ENCODE results near the gene MOB1B. TPM values are rescaled to one million over a fixed set of nuclear protein-coding genes. Genes with fewer than 3 reads are reported as not detected.

MOB1B gene
- total RNA-seq, 2 donors from 2014 or later = 17.7 to 26.0 TPM

DNA sequence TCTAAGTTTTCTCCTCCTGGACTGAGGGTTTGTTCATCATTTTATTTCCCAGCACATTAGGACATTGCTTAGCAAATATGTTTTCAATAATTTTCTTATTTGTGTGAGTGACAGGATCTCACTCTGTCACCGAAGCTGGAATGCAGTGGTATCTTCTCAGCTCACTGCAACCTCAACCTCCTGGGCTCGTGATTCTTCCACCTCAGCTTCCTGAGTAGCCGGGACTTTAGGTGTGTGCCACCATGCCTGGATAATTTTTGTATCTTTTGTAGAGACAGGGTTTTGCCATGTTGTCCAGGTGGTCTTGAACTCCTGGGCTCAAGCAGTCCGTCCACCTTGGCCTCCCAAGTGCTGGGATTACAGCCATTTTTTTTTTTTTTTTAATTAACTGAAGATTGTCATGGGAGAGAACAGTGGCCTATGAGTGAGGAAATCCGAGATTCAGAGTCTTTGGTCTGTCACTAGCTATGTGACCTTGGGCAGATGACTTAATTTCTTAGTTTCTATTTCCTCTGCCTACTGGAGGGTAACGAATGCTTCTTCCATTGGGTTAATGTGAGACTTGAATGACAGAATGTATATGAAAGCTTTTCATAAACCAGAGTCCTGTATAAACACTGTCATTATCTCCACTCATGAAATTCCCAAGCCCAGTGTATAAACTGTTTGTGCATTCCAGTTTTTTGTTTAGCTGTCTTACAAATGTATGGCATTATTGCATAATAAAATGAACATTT, 23.9 kb downstream of the MOB1B start:
- TF ChIP-seq, protein P1, sequence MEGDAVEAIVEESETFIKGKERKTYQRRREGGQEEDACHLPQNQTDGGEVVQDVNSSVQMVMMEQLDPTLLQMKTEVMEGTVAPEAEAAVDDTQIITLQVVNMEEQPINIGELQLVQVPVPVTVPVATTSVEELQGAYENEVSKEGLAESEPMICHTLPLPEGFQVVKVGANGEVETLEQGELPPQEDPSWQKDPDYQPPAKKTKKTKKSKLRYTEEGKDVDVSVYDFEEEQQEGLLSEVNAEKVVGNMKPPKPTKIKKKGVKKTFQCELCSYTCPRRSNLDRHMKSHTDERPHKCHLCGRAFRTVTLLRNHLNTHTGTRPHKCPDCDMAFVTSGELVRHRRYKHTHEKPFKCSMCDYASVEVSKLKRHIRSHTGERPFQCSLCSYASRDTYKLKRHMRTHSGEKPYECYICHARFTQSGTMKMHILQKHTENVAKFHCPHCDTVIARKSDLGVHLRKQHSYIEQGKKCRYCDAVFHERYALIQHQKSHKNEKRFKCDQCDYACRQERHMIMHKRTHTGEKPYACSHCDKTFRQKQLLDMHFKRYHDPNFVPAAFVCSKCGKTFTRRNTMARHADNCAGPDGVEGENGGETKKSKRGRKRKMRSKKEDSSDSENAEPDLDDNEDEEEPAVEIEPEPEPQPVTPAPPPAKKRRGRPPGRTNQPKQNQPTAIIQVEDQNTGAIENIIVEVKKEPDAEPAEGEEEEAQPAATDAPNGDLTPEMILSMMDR (IDR thresholded peaks at IDR 0.05) = no peak
- Histone ChIP-seq H3K9me3 (no peaks in the 10 kb centered on the region), H3K27ac (no peak overlapping the region), H3K4me3 (no peak overlapping the region), H3K36me3 (no peaks in the 10 kb centered on the region), H3K4me1 (ENCODE audit: control insufficient read depth in 1 of 2, low read depth in 2 of 2) (peaks cover 0 to 12% of the 10 kb centered on the region in 2 donors), H3K27me3 (replicated peaks; ENCODE audit: insufficient read depth) (no peaks in the 10 kb centered on the region)
- no peak for ATAC-seq (ENCODE audit: insufficient number of reproducible peaks, low FRiP score, low read depth)
- DNase-seq (ENCODE audit: low spot score) = no peak

DNA sequence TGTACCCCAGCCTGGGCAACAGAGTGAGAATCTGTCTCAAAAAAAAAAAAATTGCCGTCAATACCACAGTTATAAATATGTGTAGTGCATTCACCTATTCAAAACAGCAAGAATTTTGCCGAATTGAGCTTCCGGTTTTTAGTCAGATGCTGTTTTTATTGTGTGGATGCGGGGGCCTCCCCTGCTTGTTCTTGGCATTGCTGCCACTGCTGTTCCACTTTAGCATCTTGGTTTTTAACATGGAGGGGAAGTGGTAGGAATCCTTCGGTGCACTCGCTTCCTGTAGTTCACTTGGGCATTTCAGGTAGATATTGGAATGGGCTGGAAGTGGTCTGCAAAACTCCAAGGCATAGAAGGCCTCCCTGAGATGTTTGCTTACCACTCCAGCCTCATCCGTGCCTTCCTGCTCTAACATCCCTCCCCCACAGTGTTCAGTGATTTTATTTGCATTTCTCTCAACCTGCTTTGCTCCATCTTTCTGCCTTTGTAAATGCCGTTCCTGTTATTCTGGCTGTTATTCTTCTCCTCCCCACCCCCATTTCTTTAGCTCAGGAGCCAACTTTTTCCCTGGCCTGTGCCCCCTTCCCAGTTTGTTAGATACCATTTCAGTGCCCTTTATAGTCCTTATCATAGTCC, 25.5 kb downstream of the MOB1B start:
- H3K27me3 ChIP-seq (replicated peaks; ENCODE audit: insufficient read depth) = no peaks in the 10 kb centered on the region
- TF ChIP-seq, protein P1 (IDR thresholded peaks at IDR 0.05) = no peak
- H3K27ac ChIP-seq = no peak overlapping the region
- H3K4me1 ChIP-seq (ENCODE audit: control insufficient read depth in 1 of 2, low read depth in 2 of 2) = peaks cover 4 to 14% of the 10 kb centered on the region in 2 donors
- DNase-seq (ENCODE audit: low spot score) (no peak), ATAC-seq (ENCODE audit: insufficient number of reproducible peaks, low FRiP score, low read depth) (no peak)
- no peak overlapping the region for H3K4me3 ChIP-seq
- no peaks in the 10 kb centered on the region for H3K9me3 ChIP-seq
- H3K36me3 ChIP-seq = no peaks in the 10 kb centered on the region

DNA sequence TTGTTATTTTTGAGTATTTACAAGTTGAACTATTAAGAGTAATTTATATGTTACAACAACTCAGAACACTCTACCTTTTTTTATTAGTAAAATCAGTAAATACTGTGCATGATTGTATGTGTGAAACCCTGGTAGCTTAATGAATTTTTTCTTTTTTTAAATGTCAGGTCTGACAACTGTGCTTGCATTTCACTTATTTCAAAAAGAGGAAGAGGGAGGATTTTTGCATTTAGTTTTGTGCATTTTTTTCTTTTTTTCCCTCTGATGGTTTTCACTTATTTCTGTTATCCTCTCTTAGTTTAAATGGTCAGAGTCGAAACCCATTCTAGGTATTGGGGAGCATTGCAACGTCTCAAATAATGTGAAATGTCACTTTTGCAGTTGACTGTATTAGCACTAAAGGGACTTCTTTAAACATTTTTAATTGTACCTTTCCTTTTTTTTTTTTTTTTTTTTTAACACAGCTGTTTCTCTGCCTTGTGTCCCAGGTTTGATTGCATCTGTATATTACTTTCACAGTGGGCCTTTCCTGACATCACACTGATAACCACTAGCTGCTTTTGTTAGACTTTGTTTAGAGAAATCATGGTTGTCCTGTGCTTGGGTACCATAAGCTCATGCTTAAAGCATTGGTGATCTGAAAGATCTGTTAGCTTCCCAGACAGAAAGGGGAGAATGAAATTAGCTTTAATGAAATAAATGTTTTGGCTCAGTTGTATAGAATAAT, 28.5 kb downstream of the MOB1B start:
- DNase-seq (ENCODE audit: low spot score) = no peak
- TF ChIP-seq, protein P1 (IDR thresholded peaks at IDR 0.05) = no peak
- Histone ChIP-seq H3K27me3 (replicated peaks; ENCODE audit: insufficient read depth) (no peaks in the 10 kb centered on the region), H3K4me1 (ENCODE audit: control insufficient read depth in 1 of 2, low read depth in 2 of 2) (peaks cover 4 to 14% of the 10 kb centered on the region in 2 donors), H3K9me3 (no peaks in the 10 kb centered on the region), H3K4me3 (no peak overlapping the region), H3K27ac (no peak overlapping the region), H3K36me3 (no peaks in the 10 kb centered on the region)
- ATAC-seq (ENCODE audit: insufficient number of reproducible peaks, low FRiP score, low read depth) = no peak

DNA sequence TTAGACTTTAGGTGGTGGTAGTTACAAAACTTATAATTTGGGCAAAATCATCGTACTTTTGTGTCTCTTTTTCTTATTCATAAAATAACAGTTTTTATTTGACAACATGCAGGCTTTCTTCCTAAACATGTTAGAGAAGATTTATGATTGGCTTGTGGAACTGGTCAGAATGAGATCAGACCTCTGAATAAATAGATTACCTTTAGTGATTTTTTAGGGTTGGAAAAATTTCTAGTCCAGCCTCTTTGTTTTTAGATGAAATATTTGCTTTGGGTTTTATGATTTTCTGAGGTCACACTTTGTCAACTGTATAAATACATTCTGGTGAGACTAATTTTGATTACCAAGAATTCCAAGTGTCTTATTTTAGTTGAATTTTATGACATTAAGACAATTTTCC, 29.2 kb downstream of the MOB1B start:
- no peak overlapping the region for H3K27ac ChIP-seq
- no peaks in the 10 kb centered on the region for H3K9me3 ChIP-seq
- DNase-seq (ENCODE audit: low spot score) (no peak), ATAC-seq (ENCODE audit: insufficient number of reproducible peaks, low FRiP score, low read depth) (no peak)
- H3K4me3 ChIP-seq = no peak overlapping the region
- peaks cover 4 to 14% of the 10 kb centered on the region in 2 donors for H3K4me1 ChIP-seq (ENCODE audit: control insufficient read depth in 1 of 2, low read depth in 2 of 2)
- TF ChIP-seq, protein P1 (IDR thresholded peaks at IDR 0.05) = no peak
- H3K36me3 ChIP-seq = no peaks in the 10 kb centered on the region
- H3K27me3 ChIP-seq (replicated peaks; ENCODE audit: insufficient read depth) = no peaks in the 10 kb centered on the region

DNA sequence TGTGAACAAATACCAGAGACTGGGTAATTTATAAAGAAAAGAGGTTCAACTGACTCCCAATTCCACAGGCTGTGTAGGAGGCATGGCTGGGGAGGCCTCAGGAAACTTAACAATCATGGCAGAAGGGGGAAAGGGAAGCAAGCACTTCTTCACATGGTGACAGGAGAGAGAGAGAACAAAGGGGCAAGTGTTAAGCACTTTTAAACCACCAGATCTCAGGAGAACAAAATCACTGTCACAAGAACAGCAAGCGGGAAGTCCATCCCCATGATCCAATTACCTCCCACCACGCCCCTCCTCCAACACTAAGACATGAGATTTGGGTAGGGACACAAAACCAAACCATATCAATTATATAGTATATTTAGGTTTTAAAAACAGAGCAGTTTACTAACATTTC, 30.8 kb downstream of the MOB1B start:
- Histone ChIP-seq H3K9me3 (no peaks in the 10 kb centered on the region), H3K27me3 (replicated peaks; ENCODE audit: insufficient read depth) (no peaks in the 10 kb centered on the region), H3K4me1 (ENCODE audit: control insufficient read depth in 1 of 2, low read depth in 2 of 2) (peaks cover 4 to 6% of the 10 kb centered on the region in 2 donors), H3K4me3 (no peak overlapping the region), H3K36me3 (no peaks in the 10 kb centered on the region), H3K27ac (no peak overlapping the region)
- TF ChIP-seq, protein P1 (IDR thresholded peaks at IDR 0.05) = no peak
- ATAC-seq (ENCODE audit: insufficient number of reproducible peaks, low FRiP score, low read depth) = no peak
- no peak for DNase-seq (ENCODE audit: low spot score)

Data from thoracic aorta (tissue), 2 donors.